WTC11 (cell line): ENCODE data around the gene AADACL3. TPM values are rescaled to one million over a fixed set of nuclear protein-coding genes. Genes with fewer than 3 reads are reported as not detected.
A peak's percentile ranks its signal among the peaks of the same experiment; 100 is the strongest.
"Not testable (repeated sequence)": the region's sequence is repeated elsewhere in the genome, so short reads cannot be mapped to it uniquely, and the experiment has no call there.

Source experiments
- ATAC-seq: fragments of 200-7000 bp; cut with Tn5 transposase; 2 replicates; pipeline ENCODE4 v1.10.0; 2021; ENCODE audit warnings: mild to moderate bottlenecking, moderate library complexity
- CTCF ChIA-PET: fragments of 300-600 bp; sonication (Branson Sonifier 250); formaldehyde crosslinking; loops from one replicate; lab custom pipeline; 2021; ENCODE audit warnings: antibody characterized with exemption; lab: Charles Lee
- POLR2A ChIA-PET: fragments of 350-600 bp; sonication (Branson Sonifier 250); formaldehyde crosslinking; loops from one replicate; lab custom pipeline; 2021; ENCODE audit warnings: antibody characterized with exemption; lab: Charles Lee
- DNase-seq: peaks from one replicate; pipeline ENCODE4 v3.0.0; 2021; ENCODE audit warnings: low spot score
- H3K27ac Mint-ChIP-seq: 2 replicates; pipeline ENCODE4 v1.8.0; 2021; ENCODE audit warnings: mixed read lengths
- H3K27me3 Mint-ChIP-seq: 2 replicates; pipeline ENCODE4 v1.8.0; 2021; ENCODE audit warnings: low read depth, mild to moderate bottlenecking, moderate library complexity, mixed read lengths
- H3K36me3 Mint-ChIP-seq: 2 replicates; pipeline ENCODE4 v1.8.0; 2021; ENCODE audit warnings: mixed read lengths
- H3K4me1 Mint-ChIP-seq: 2 replicates; pipeline ENCODE4 v1.8.0; 2022; ENCODE audit warnings: mixed read lengths
- H3K4me3 Mint-ChIP-seq: 2 replicates; pipeline ENCODE4 v1.8.0; 2021; ENCODE audit warnings: mild to moderate bottlenecking, moderate library complexity, mixed read lengths
- H3K9me3 Mint-ChIP-seq: 2 replicates; pipeline ENCODE4 v1.8.0; 2021; ENCODE audit warnings: mixed read lengths
- ARID4B ChIP-seq: sonication (generic); formaldehyde crosslinking; IDR thresholded peaks from 2 replicates; pipeline ENCODE4 v1.8.0; 2023; ENCODE audit warnings: missing genetic modification reagents, mild to moderate bottlenecking, borderline replicate concordance
- CBFB ChIP-seq: sonication (generic); formaldehyde crosslinking; IDR thresholded peaks from 2 replicates; pipeline ENCODE4 v1.8.1; 2022; ENCODE audit warnings: mild to moderate bottlenecking, low read depth, missing genetic modification reagents
- E2F5 ChIP-seq: sonication (generic); formaldehyde crosslinking; IDR thresholded peaks from 2 replicates; pipeline ENCODE4 v1.8.1; 2022; ENCODE audit warnings: mild to moderate bottlenecking, moderate library complexity, missing genetic modification reagents
- ETV6 ChIP-seq: sonication (generic); formaldehyde crosslinking; IDR thresholded peaks from 2 replicates; pipeline ENCODE4 v1.8.1; 2022; ENCODE audit warnings: mild to moderate bottlenecking, missing genetic modification reagents
- GRHL2 ChIP-seq: fragments of 250-450 bp; sonication (Bioruptor Pico); IDR thresholded peaks from 2 replicates; pipeline ENCODE4 v1.8.0; 2022; ENCODE audit warnings: mild to moderate bottlenecking, moderate library complexity; ENCODE audit not compliant: insufficient replicate concordance, severe bottlenecking
- MLX ChIP-seq: sonication (generic); formaldehyde crosslinking; IDR thresholded peaks from 2 replicates; pipeline ENCODE4 v1.8.1; 2023; ENCODE audit warnings: mild to moderate bottlenecking, missing genetic modification reagents, moderate library complexity
- NFE2L1 ChIP-seq: sonication (generic); formaldehyde crosslinking; IDR thresholded peaks from 2 replicates; pipeline ENCODE4 v1.8.1; 2023; ENCODE audit warnings: missing genetic modification reagents
- NR1H2 ChIP-seq: sonication (generic); formaldehyde crosslinking; IDR thresholded peaks from 2 replicates; pipeline ENCODE4 v1.9.0; 2021; ENCODE audit warnings: mild to moderate bottlenecking, moderate library complexity, missing genetic modification reagents
- OVOL2 ChIP-seq: fragments of 250-450 bp; sonication (Bioruptor Pico); IDR thresholded peaks from 2 replicates; pipeline ENCODE4 v1.9.0; 2021; ENCODE audit warnings: mild to moderate bottlenecking, borderline replicate concordance
- PRDM15 ChIP-seq: sonication (generic); formaldehyde crosslinking; IDR thresholded peaks from 2 replicates; pipeline ENCODE4 v1.8.0; 2022; ENCODE audit warnings: missing genetic modification reagents
- STAT6 ChIP-seq: sonication (generic); formaldehyde crosslinking; conservative IDR thresholded peaks from 2 replicates; pipeline ENCODE4 v1.8.1; 2023; ENCODE audit warnings: mild to moderate bottlenecking, low read depth, missing genetic modification reagents, moderate library complexity
- TP53 ChIP-seq: sonication (generic); formaldehyde crosslinking; IDR thresholded peaks from 2 replicates; pipeline ENCODE4 v1.8.1; 2023; ENCODE audit warnings: mild to moderate bottlenecking, missing genetic modification reagents
- ZNF281 ChIP-seq: sonication (generic); formaldehyde crosslinking; IDR thresholded peaks from 2 replicates; pipeline ENCODE4 v1.8.0; 2023; ENCODE audit warnings: mild to moderate bottlenecking, missing genetic modification reagents
- ZNF423 ChIP-seq: fragments of 250-450 bp; sonication (Bioruptor Pico); IDR thresholded peaks from 2 replicates; pipeline ENCODE4 v2.1.2; 2022; ENCODE audit warnings: mild to moderate bottlenecking, moderate library complexity
- ZNF671 ChIP-seq: fragments of 250-450 bp; sonication (Bioruptor Pico); IDR thresholded peaks from 2 replicates; pipeline ENCODE4 v1.8.0; 2021; ENCODE audit warnings: mild to moderate bottlenecking
- total RNA-seq: library from RNA; stranded (reverse); gene quantifications from 3 replicates; pipeline ENCODE4 v1.2.3, GENCODE V29; 2021

Gene AADACL3
- total RNA-seq, 1 experiment from 2014 or later: 0.77 TPM

- no peak for TF ChIP-seq NR1H2 (CRISPR knock-in tag)
- no peak for TF ChIP-seq MLX (CRISPR knock-in tag)
- TF ChIP-seq, all 79 proteins: peak for 0
These were observed 3.8 kb upstream of the AADACL3 start (continued) for GRCh38 chr1:12712076-12712475.

- DNase-seq: no peak
- H3K27me3 Mint-ChIP-seq: no peaks in the 10 kb centered on the region
- CTCF ChIA-PET: interaction anchor here (0.6 kb wide), 1 partner anchor 445 kb away, joined by 3 read pairs; no protein-coding TSS in a partner anchor
- peaks cover 74% of the 10 kb centered on the region for H3K4me1 Mint-ChIP-seq
- ATAC-seq: no peak
- TF ChIP-seq ARID4B (CRISPR knock-in tag): no peak
- no peak for TF ChIP-seq GRHL2 (CRISPR knock-in tag)
- TF ChIP-seq ZNF281 (CRISPR knock-in tag): no peak
- no peak for TF ChIP-seq CBFB (CRISPR knock-in tag)
- TF ChIP-seq STAT6 (CRISPR knock-in tag): no peak
- TF ChIP-seq ZNF423: no peak
- TF ChIP-seq NFE2L1 (CRISPR knock-in tag): no peak
- no peak for TF ChIP-seq E2F5
- TF ChIP-seq OVOL2 (CRISPR knock-in tag): no peak
- TF ChIP-seq TP53 (CRISPR knock-in tag): no peak
- TF ChIP-seq ETV6 (CRISPR knock-in tag): no peak
- TF ChIP-seq PRDM15 (CRISPR knock-in tag): no peak
- no peak for TF ChIP-seq ZNF671
- peaks cover 6% of the 10 kb centered on the region; the same call in 1 of the 2 replicates for H3K9me3 Mint-ChIP-seq
- POLR2A ChIA-PET: no interaction called here
- H3K4me3 Mint-ChIP-seq: no peak overlapping the region
- no peak overlapping the region; the same call in 1 of the 2 replicates for H3K27ac Mint-ChIP-seq
- no peaks in the 10 kb centered on the region for H3K36me3 Mint-ChIP-seq
These were observed 3.0 kb upstream of the AADACL3 start for GRCh38 chr1:12712929-12713328.

- H3K36me3 Mint-ChIP-seq, H3K9me3 Mint-ChIP-seq, ATAC-seq, DNase-seq, H3K27me3 Mint-ChIP-seq, POLR2A ChIA-PET: not testable (repeated sequence)
- Mint-ChIP-seq H3K4me3 (peak overlapping the region; percentile 21; the same call in 1 of the 2 replicates), H3K4me1 (peaks cover 79% of the 10 kb centered on the region), H3K27ac (peak overlapping the region; percentile 88)
- CTCF ChIA-PET: interaction anchor here (1.3 kb wide), 1 partner anchor 55 kb away, joined by 3 read pairs; no protein-coding TSS in a partner anchor
These were observed 2.3 kb upstream of the AADACL3 start for GRCh38 chr1:12713651-12714050.
